Astrocyte of the spinal cord (primary cell): Measurements from ENCODE around the gene DNMT3B.
A peak's percentile ranks its signal among the peaks of the same experiment; 100 is the strongest.

ENCODE experiments used
- DNase-seq: peaks from one replicate; pipeline ENCODE4 v3.0.0; 2011; ENCODE audit warnings: low read depth, low spot score
- H3K4me3 ChIP-seq: 2 replicates; pipeline ENCODE4 v1.5.1; 2011; ENCODE audit warnings: low read depth, mild to moderate bottlenecking, low read length, moderate library complexity
- in situ Hi-C: cut with HindIII; loops from 2 replicates; pipeline ENCODE4 v1.10.0; 2017; ENCODE audit warnings: low sequenced_read_pairs
- TF ChIP-seq, protein P1 (sequence below): IDR thresholded peaks from 2 replicates; pipeline ENCODE4 v1.5.1; 2012; ENCODE audit warnings: low read depth, mild to moderate bottlenecking, low read length, inconsistent platforms

Gene DNMT3B

DNA sequence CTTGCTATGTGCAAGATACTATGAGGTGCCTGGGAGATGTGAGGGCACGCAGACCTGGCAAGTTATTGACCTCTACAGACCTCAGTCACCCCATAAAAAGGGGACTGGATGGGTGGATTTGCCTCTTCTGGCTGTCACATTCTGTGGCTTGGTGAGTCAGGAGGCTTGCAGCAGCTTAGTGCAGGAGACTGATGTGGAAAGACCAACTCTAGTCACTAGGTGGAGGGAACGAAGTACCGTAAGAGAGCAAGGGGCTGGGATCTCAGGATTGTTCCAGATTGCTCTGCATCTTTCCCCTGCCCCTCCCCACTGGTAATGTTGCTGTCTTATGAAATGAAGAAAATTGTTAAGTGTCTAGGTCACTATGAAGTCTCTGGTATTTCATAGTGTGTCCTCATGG lies 60.9 kb downstream of the DNMT3B start:
- TF ChIP-seq, protein P1, sequence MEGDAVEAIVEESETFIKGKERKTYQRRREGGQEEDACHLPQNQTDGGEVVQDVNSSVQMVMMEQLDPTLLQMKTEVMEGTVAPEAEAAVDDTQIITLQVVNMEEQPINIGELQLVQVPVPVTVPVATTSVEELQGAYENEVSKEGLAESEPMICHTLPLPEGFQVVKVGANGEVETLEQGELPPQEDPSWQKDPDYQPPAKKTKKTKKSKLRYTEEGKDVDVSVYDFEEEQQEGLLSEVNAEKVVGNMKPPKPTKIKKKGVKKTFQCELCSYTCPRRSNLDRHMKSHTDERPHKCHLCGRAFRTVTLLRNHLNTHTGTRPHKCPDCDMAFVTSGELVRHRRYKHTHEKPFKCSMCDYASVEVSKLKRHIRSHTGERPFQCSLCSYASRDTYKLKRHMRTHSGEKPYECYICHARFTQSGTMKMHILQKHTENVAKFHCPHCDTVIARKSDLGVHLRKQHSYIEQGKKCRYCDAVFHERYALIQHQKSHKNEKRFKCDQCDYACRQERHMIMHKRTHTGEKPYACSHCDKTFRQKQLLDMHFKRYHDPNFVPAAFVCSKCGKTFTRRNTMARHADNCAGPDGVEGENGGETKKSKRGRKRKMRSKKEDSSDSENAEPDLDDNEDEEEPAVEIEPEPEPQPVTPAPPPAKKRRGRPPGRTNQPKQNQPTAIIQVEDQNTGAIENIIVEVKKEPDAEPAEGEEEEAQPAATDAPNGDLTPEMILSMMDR: peak; percentile 25
- no peak overlapping the region for H3K4me3 ChIP-seq
- DNase-seq: peak; percentile 66
- in situ Hi-C loops: no loop called here

DNA sequence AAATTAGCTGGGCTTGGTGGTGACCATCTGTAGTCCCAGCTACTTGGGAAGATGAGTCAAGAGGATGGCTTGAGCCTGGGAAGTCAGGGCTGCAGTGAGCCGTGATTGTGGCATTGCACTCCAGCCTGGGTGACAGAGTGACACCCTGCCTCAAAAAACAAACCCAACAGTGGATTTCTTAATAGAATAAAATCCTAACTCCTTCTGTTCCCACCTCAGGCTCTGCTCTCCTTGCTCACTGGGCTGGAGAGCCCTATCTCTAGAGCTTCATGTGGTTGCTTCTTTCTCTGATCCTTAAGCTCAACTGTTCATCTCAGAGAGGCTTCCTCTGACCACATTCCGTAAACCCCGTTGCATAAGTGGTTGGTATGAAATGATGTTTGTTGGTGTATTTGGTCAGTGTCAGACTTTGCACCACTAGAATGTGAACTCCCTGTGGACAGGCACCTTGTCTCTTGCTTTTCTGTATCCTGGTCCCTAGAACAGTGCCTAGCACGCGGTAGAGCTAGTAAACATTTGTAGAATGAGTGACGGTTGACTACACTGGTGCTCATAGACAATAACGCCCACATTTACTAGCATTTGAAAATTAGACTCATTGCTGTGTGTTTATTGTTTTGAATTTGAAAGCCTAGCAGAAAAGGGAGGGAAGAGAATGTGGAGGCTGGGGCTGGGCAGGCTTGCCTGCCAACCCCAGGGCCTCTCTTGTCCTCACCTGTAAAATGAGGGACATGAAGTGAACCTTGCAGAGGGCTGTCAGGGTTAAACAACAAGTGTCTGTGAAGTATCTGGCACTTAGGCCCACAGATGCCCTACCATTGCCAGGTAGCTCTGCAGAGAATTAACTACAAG lies 61.8 kb downstream of the DNMT3B start:
- TF ChIP-seq, protein P1: no peak
- no peak for DNase-seq
- in situ Hi-C loops: no loop called here
- H3K4me3 ChIP-seq: no peak overlapping the region

DNA sequence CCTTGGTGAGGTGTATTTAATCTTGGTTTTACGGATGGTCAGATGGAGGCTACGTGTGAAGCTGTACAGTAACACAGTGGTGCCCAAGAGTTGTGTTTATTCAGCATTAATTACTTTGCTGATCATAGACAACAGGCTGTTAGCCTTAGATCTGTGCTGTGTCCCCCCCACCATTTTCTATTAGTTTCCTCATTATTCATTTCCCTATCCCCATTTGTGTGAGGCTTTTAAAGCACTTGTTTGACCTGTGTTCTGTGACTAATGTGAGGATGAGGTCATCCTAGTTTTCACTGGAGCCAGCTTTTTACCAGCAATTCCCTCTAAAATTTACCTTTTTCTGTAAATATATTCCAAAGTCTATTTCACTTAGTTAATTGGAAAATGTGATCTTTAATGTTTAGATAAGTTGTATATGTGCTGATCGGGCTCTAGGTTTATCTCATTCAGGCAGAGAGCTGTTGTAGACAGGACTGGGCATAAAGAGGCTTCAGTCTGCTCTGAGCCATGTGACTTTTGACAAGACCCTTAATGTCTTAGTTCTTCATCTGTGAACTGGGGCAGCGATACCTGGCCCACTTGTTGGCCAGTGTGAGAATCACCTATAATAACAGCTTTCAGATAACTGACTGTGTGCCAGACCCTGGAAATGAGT lies 66.0 kb downstream of the DNMT3B start:
- in situ Hi-C loops: no loop called here
- TF ChIP-seq, protein P1: no peak
- peak; percentile 22 for DNase-seq
- no peak overlapping the region for H3K4me3 ChIP-seq

DNA sequence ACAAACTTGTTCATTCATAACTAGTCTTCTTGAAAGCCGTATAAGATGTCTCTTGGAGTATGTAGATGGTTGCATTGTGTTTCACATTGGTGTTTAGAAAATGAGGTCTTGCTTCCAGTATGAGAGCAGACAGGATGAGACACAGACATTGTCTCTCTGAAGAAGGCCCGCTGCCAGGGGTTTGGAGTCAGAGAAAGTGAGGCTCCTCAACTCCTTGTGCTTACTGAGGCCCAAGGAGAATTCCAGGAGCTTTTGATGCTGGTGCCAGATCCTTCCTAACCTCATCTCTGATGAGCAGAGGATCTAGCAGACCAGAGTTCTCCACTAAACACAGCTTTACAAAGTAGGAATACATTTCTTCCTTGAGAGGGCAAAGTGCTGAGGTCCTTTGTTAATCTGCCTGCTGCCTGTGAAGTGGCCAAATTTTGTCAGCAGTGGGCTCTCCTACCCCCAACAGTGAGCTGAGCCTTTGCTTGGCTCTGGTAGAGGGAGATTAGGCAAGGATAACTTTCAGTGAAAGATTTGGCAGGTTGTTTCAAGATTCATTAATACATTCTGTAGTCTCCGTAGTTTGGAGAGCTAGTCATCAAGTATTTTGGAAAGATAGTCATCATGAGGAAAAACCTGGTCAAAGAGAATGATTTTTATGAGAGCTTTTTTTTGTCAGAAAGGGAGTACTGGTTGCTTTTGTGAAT lies 67.3 kb downstream of the DNMT3B start:
- H3K4me3 ChIP-seq: no peak overlapping the region
- in situ Hi-C loops: no loop called here
- TF ChIP-seq, protein P1: no peak
- no peak for DNase-seq

DNA sequence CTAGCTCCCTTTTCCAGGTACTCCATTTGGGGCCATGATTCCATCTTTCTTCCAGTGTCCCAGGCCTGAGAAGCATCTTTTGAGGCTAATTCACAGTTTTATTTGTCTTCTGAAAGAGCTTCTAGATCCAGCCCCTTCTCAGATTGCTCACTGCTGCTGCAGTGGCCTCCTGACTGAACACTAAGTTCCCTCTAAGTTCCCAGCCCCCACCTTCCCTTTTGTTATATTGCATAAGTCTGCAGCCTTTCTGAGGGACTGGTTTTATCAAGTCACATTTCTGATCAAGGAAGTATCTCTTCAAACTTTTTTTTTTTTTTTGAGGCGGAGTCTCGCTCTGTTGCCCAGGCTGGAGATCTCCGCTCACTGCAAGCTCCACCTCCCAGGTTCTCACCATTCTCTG lies 68.3 kb downstream of the DNMT3B start:
- in situ Hi-C loops: no loop called here
- TF ChIP-seq, protein P1: no peak
- DNase-seq: peak; percentile 44
- H3K4me3 ChIP-seq: no peak overlapping the region

DNA sequence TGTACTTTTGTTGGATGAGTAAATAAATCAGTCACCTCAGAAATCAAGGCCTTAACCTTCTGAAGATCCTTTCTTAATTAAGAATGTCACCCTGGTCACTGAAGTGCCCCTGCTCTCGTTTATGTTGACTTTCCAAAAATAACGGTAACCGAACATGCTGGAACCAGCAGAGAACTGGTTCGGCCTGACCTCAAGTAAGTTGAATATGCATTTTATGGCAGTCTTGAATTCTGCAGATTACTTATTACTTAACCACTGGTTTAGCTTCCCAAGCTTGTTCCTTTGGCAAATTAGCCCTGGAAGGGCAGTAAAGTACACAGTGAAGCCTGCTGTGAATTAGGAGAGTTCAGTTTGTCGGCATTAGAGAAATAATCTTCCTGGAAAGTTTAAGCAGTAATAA lies 69.8 kb downstream of the DNMT3B start:
- no peak overlapping the region for H3K4me3 ChIP-seq
- in situ Hi-C loops: no loop called here
- DNase-seq: no peak
- TF ChIP-seq, protein P1: no peak
